Tibial artery (tissue), 4 donors: Measurements from ENCODE around the gene NUAK2.

Experiments
- DNase-seq, 2 donors: peaks; one replicate each; pipeline ENCODE4 v3.0.0-alpha.2; 2019
- H3K27ac ChIP-seq, 2 donors: fragments of 200-600 bp; sonication (generic) in 1 of 2; 1 replicate in 1 of 2; 2 replicates in 1 of 2; pipeline ENCODE4 v1.5.1; 2018 to 2019; ENCODE audit warnings: mild to moderate bottlenecking in 1 of 2
- H3K27me3 ChIP-seq, 2 donors: fragments of 200-600 bp; sonication (generic) in 1 of 2; one replicate each; pipeline versions ENCODE4 v1.5.1 to v1.6.0; 2016 to 2019
- H3K36me3 ChIP-seq, 3 donors: fragments of 200-600 bp; sonication (generic) in 2 of 3; one replicate each; pipeline ENCODE4 v1.5.1; 2016 to 2019; ENCODE audit warnings: mild to moderate bottlenecking in 2 of 3
- H3K4me1 ChIP-seq, 4 donors: fragments of 200-600 bp; sonication (generic) in 2 of 4; 1 replicate in 3 of 4; 2 replicates in 1 of 4; pipeline ENCODE4 v1.5.1; 2016 to 2019
- H3K4me3 ChIP-seq, 2 donors: fragments of 200-600 bp; sonication (generic) in 1 of 2; 1 replicate in 1 of 2; 2 replicates in 1 of 2; pipeline ENCODE4 v1.5.1; 2018 to 2019; ENCODE audit warnings: mild to moderate bottlenecking in 2 of 2
- H3K9me3 ChIP-seq, 3 donors: fragments of 200-600 bp; sonication (generic) in 1 of 3; one replicate each; pipeline ENCODE4 v1.5.1; 2016 to 2019
- CTCF ChIP-seq, 2 experiments: fragments of 200-600 bp in 1 of 2; fragments of 450-650 bp in 1 of 2; IDR thresholded peaks; one replicate each; pipeline ENCODE4 v1.5.1; 2017 to 2019; ENCODE audit warnings: antibody characterized with exemption in 2 of 2, mild to moderate bottlenecking in 1 of 2, moderate library complexity in 1 of 2
- intact Hi-C: fragments of 100-400 bp; cut with DNase I; formaldehyde crosslinking; loops from one replicate; pipeline ENCODE4 v1.15.0; 2023; ENCODE audit warnings: low total_unique reads

Gene NUAK2

GRCh38 chr1:205261946-205262691 is 59.4 kb downstream of the NUAK2 start:
- no peaks in the 10 kb centered on the region for H3K36me3 ChIP-seq
- TF ChIP-seq CTCF (IDR thresholded peaks at IDR 0.05) = no peak
- H3K9me3 ChIP-seq = no peaks in the 10 kb centered on the region
- intact Hi-C loops = no loop called here
- DNase-seq = no peak
- no peaks in the 10 kb centered on the region for H3K4me1 ChIP-seq
- H3K4me3 ChIP-seq = no peak overlapping the region
- no peaks in the 10 kb centered on the region for H3K27me3 ChIP-seq
- no peak overlapping the region for H3K27ac ChIP-seq

GRCh38 chr1:205260948-205261732 is 60.4 kb downstream of the NUAK2 start:
- TF ChIP-seq CTCF (IDR thresholded peaks at IDR 0.05) = no peak
- H3K4me1 ChIP-seq = no peaks in the 10 kb centered on the region
- H3K9me3 ChIP-seq = no peaks in the 10 kb centered on the region
- H3K27ac ChIP-seq = no peak overlapping the region
- no peaks in the 10 kb centered on the region for H3K27me3 ChIP-seq
- intact Hi-C loops = no loop called here
- no peak overlapping the region for H3K4me3 ChIP-seq
- no peaks in the 10 kb centered on the region for H3K36me3 ChIP-seq
- no peak for DNase-seq

- no peak overlapping the region for H3K27ac ChIP-seq
- no peak for TF ChIP-seq CTCF (IDR thresholded peaks at IDR 0.05)
- H3K27me3 ChIP-seq = no peaks in the 10 kb centered on the region
- intact Hi-C loops = loop anchor here (5.0 to 10.0 kb wide), 2 partner anchors 138 to 275 kb away; partner anchors contain the start of gene RBBP5
- no peak overlapping the region for H3K4me3 ChIP-seq
- no peaks in the 10 kb centered on the region for H3K36me3 ChIP-seq
- no peak for DNase-seq
- H3K4me1 ChIP-seq = peaks cover 0 to 7% (median 0%) of the 10 kb centered on the region in 4 donors
- H3K9me3 ChIP-seq = no peaks in the 10 kb centered on the region
Observed at GRCh38 chr1:205259998-205260397, 61.5 kb downstream of the NUAK2 start.

GRCh38 chr1:205259324-205259832 is 62.2 kb downstream of the NUAK2 start:
- intact Hi-C loops = loop anchor here (5.0 to 10.0 kb wide), 2 partner anchors 137 to 275 kb away; partner anchors contain the start of gene RBBP5
- H3K36me3 ChIP-seq = no peaks in the 10 kb centered on the region
- TF ChIP-seq CTCF (IDR thresholded peaks at IDR 0.05) = no peak
- no peak for DNase-seq
- H3K9me3 ChIP-seq = no peaks in the 10 kb centered on the region
- no peak overlapping the region for H3K27ac ChIP-seq
- no peaks in the 10 kb centered on the region for H3K27me3 ChIP-seq
- H3K4me1 ChIP-seq = peaks cover 0 to 7% (median 0%) of the 10 kb centered on the region in 4 donors
- H3K4me3 ChIP-seq = no peak overlapping the region

- peaks cover 0 to 7% (median 0%) of the 10 kb centered on the region in 4 donors for H3K4me1 ChIP-seq
- H3K4me3 ChIP-seq = no peak overlapping the region
Observed at GRCh38 chr1:205258719-205259118, 62.8 kb downstream of the NUAK2 start.

More at GRCh38 chr1:205258719-205259118, 62.8 kb downstream of the NUAK2 start:
- Histone ChIP-seq H3K36me3 (no peaks in the 10 kb centered on the region), H3K27ac (no peak overlapping the region), H3K9me3 (no peaks in the 10 kb centered on the region), H3K27me3 (no peaks in the 10 kb centered on the region)
- no peak for TF ChIP-seq CTCF (IDR thresholded peaks at IDR 0.05)
- DNase-seq = no peak
- intact Hi-C loops = loop anchor here (5.0 to 10.0 kb wide), 2 partner anchors 136 to 274 kb away; partner anchors contain the start of gene RBBP5
